Activated CD8-positive, alpha-beta memory T cell treated with anti-CD3 and anti-CD28 coated beads, Interleukin-2, amount 50 U/mL, for 24 hours (primary cell): ENCODE measurements around the gene CCL5.

Experiments
- DNase-seq: peaks from one replicate; pipeline ENCODE4 v3.0.0-alpha.2; 2020; ENCODE audit errors: extremely low read depth

The CCL5 gene

DNA sequence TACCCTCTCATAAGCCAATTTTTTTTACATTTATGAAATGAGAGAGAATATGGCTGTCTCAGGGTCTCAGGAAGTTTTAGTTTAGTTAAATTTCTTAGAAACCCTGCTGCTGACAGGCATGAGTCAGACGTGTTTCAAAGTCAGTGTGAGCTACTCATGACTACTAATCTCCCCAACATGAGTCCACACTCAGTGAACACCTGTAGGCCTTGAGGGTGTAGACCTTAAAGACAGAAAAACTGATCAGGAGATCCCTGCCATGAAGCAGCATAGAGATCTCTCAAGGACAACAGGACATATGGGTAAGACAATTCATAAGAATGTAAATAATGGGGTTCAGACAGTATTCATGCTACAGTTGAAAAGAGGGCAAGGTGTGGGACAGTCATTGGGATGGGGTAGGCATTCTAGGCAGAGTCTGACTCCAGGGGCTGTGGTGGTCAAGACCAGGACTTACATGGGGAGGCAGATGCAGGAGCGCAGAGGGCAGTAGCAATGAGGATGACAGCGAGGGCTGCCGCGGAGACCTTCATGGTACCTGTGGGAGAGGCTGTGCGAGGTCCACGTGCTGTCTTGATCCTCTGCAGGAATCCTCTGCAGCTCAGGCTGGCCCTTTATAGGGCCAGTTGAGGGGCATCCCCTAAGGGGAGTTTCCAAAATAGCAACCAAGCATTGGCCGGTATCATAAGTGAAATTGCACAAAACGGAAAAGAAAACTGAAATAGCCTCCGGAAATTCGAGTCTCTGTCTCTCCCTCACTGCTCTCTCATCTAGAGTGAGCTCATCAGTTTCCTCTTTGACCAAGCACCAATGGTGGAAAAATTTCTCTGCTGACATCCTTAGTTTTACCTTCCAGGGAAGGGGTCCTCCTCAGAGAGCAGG is at the start of gene CCL5:
Gene CCL5, minus strand, starts transcription at position 588 of the 882 bp plus-strand sequence.
- no peak for DNase-seq

DNA sequence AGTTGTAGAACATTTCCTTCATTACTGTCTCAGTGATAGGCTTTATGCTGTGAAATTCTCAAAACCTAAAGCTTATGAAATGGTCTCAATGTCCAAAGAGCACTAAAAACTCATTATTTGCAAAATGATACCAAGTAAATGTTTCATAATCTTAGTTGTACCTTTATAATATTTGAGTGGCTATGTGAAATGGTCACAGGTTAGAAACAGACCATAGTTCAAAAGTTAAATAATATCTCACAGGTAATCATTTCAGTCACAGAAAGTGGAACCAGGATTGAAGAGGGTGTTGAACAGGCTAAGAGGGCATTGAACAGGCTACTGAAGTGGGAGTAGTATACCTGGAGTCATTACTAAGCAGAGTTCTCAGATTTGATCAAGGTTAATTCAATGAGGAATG is 47.6 kb upstream of the CCL5 start:
- DNase-seq, result no peak

DNA sequence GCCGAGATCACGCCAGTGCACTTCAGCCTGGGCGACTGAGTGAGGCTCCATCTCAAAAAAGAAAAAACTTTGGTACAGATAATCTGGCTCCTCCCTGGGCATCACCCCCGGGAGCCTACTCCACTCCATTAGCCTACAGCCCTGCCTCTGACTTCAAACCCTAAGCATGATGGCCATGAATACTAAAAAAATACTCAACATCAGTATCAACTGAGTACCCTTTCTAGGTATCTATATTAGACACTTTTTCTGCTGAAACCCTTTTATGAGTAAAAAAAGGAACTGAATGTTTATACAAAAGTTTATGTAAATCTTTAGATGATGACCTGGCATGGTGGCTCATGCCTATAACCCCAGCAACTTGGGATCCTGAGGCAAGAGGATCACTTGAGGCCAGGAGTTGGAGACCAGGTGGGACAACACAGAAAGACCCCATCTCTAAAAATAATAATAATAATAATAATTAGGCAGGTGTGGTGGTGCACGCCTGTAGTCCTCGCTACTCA is 43.5 kb upstream of the CCL5 start:
- no peak for DNase-seq

DNA sequence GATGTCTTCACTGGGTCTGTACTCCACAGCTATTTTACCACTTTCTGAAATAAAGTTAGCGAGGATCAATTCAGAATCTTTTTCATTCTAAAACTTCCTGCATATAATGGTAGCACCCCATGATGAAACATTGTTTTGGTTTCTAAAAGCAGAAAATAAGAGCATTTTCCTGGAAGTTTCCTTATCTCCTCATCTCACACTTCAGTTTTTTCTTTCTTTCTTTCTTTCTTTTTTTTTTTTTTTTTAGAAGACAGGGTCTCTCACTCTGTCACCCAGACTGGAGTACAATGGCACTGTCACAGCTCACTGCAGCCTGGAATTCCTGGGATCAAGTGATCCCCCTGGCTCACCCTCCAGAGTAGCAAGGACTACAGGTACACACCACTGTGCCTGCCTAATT is 40.1 kb upstream of the CCL5 start:
- no peak for DNase-seq

DNA sequence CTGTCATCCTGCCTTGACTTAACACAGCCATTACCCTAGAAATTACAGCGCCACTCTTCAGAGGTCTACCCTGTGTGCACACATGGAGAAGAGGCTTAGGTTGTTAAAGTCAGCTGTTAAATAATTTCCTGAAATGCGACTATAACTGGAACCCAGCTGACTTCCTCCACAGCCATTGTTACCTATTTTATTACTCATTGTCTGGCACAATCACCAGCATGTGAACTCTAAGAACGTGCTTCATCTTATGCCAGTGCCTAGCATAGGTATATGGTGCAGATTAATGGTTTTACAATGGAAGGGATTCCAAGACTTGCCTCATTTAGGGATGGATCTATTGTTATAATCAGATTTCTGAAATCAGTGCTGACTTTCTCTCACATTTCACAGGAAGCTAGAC is 38.5 kb upstream of the CCL5 start:
- no peak for DNase-seq

DNA sequence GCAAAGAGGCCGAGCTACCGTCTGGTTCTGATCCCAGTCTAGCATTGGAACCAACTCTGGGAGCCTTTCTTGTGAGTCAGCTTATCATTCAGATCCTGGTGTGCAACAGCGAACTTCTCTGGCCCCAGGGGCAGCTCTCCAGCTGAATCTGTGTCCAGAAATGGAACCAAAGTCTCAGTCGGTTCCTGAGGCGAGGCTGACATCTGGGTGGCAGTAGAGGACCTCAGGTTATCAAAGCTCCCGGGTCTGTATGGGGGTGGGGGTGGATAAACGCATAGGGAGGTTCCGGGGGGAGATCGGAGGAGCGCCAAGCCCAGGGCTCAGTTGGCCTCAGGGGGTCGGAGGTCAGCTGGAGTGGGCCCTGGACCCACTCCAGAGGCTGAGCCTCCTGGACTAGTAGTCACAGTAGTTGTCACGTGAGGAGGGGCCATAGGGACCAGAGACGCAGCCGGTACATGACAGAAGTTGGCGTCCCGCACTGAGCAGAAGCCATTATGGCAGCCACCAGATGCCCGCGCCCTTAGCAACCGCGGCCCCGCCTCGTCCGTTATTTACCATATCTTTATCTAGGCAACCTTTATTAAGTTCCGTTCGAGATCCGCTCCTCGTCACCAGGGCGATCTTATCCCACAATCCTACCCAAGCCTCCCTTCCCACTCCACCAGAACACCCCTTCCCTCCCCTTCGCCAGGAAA is 37.5 kb upstream of the CCL5 start:
- DNase-seq, result no peak

DNA sequence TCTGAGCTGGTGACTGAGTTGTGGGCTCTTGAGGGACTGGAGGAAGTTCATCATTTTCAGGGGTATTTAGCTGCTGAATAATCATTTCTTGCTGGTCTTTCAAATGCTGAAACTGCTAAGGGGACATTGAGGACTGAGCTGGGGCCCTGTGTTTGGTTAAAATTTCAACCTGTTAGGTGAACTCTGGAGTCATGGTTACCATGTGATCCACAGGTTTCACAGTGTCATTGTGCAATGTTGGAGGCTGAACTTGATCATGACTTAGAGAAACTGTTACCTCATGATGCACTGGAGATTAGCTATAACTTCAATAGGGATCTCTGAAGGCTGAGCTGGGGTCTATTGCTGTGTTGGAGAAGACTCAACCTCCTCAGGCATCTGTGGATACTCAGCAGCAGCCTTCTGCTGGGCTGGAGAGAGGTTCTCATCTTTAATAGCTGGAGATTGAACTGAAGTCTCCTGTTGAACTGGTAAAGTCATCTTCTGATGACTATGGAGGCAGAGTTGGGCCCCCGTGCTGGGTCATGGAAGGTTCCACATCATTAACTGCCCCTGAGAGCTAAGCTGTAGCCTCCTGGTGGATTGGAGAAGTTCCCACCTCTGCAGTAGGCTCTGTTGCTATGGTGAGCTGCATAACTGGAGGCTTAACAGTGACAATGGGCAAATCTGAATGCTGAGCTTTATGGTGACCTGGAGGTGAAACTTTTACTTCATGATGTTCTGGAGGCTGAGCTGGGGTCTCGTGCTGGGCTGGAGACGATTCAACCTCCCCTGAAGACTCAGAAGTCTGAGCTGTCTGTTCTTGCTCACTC is 35.2 kb upstream of the CCL5 start:
- no peak for DNase-seq

DNA sequence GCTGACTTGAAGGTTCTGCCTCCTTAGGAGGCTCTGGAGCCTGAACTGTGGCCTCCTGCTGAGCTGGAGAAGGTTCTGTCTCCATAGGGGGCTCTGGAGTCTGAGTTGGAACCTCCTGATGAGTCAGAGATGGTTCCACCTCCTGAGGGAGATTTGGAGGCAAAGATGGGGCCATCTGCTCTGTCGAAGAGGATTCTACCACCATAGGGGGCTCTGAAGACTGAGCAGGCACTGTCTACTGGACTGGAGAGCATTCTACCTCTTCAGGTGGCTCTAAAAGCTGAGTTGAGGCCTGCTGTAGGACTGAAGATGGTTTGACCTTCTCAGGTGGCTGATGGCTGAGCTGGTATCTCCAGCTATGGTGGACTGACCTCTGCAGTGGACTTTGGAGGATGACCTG is 34.2 kb upstream of the CCL5 start:
- DNase-seq, result no peak

DNA sequence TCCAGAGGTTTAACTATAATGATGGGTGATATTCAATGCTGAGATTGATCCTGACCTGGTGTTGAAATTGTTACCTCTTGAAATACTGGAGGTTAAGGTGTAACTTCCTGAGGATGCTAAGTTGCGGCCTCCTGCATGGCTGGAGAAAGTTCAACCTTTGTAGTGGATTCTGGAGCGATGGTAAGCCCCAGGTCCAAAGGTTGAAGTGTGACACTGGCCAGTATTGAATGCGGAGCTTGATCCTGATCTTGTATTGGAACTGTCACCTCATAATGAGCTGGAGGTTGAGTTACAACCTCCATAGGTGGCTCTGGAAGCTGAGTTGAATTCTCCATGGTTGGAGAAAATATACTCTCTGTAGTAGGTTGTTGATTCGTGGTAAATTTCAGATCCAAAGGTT is 33.4 kb upstream of the CCL5 start:
- DNase-seq, result no peak

DNA sequence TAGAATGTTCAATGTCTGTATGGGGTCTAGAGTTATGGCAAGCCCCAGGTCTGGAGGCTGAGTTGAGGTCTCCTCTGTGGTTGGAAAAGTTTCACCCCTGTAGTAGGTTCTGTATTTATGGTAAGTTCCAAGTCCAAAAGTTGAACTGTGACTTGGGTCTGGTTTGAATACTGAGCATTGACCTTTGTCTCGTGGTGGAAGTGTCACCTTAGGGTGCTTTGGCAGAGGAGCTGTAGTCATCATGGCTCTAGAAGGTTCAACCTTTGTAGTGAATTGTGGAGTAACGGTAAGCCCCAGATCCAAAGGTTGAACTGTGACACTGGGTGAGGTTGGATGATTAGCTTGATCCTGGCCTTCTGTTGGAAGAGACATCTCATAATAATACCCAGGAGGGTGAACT is 32.8 kb upstream of the CCL5 start:
- DNase-seq, result no peak

DNA sequence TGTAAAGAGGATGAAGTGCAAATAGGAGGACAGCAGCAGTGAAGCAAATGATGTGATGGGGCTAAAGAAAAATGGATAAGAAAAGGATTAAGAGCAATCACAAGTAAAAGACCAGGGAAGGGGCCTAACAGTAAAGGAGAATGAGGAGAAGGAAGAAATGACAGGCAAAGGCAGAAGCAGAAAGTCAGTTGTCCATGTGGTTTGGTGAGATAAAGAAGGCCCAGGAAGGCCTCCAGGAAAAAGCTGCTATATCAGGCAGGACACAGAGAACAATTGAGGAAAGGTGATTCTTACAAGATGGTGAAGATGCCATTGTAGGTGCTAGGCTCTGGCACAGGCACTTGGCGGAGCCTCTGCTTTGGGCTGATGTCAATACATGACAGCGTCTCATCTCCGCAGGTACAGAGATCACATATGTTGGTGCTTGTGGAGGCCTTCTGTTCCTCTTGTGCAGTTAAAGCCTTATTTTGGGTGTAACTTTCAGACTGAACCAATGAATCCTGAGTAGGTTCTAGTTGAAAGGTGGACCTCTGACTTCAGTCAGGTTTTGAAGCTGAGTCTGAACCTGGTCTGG is 32.3 kb upstream of the CCL5 start:
- DNase-seq, result no peak

DNA sequence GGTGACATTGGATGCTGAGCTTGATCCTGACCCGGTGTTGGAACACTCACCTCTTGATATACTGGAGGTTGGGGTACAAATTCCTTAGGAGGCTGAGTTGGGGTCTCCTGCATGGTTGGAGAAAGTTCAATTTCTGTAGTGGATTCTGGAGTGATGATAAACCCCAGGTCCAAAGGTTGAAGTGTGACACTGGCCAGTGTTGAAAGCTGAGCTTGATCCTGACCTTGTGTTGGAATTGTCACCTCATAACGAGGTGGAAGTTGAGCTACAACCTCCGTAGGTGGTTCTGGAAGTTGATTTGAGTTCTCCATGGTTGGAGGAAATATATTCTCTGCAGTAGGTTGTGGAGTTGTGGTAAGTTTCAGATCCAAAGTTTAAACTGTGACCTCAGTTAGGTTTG is 29.2 kb upstream of the CCL5 start:
- DNase-seq, result no peak

DNA sequence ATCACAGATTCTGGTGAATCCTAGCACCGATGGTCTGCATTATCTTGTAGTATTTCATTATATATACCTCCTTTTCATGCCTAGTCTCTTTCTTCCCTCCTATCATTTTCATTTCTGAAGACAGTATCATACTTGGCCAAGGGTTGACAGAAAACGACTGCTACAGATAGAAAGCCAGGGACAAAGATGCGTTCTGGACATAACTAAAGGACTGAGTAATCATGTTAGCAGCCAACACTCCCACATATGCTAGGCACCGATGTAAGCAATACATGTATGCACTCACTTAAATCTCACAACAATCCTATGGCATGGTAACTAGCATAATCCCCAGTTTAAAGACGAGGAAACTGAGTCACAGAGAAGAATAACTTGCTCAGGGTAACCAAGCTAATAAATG is 27.5 kb upstream of the CCL5 start:
- DNase-seq, result no peak

DNA sequence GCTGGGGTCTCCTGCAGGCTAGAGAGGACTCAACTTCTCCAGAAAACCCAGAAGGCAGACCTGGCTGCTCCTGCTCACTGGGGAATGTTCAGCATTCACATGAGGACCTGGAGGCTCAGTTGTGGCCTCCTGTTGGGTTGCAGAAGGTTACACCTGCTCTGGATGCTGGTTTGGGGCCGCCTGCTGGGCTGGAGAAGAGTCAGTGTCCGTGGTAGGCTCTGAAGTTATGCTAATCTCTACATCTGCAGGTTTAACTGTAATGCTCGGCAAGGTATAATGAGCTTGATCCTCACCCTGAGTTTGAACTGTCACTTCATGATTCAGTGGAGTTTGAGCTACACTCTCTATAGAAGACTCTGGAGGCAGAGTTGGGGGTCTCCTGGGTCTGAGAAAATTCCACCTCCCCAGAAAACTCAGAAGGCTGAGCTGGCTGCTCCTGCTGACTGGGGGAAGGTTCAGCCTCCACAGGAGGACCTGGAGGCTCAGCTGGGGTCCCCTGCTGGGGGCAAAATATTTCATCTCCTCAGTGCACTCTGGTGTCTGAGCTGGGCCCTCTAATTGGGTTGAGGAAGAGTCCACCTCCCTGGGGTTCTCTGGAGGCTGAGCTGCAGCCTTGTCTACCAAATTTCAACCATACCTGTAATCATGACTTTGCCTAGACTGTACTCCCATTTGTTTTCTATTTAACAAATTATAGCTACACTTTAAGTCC is 26.9 kb upstream of the CCL5 start:
- DNase-seq, result no peak

DNA sequence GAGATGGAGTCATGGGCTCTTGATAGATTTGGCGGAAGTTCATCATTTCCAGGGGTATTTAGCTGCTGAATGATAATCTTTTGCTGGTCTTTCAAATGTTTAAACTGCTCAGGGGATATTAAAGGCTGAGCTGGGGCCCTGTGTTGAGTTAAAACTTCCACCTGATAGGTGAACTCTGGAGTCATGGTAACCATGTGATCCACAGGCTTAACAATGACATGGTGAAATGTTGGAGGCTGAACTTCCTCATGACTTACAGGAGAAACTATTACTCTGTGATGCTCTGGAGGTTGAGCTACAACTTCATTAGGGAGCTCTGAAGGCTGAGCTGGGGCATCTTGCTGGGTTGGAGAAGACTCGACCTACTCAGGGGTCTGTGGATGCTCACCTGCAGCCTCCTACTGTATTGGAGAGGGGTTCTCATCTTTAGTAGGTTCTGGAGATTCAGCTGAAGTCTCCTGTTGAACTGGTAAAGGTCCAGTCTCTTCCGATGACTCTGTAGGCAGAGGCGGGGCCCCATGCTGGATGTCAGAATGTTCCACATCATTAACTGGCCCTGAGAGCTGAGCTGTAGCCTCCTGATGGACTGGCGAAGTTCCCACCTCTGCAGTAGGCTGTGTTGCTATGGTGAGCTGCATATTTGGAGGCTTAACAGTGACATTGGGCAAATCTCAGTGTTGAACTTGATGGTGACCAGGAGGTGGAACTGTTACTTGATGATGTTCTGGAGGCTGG is 26.2 kb upstream of the CCL5 start:
- DNase-seq, result no peak

DNA sequence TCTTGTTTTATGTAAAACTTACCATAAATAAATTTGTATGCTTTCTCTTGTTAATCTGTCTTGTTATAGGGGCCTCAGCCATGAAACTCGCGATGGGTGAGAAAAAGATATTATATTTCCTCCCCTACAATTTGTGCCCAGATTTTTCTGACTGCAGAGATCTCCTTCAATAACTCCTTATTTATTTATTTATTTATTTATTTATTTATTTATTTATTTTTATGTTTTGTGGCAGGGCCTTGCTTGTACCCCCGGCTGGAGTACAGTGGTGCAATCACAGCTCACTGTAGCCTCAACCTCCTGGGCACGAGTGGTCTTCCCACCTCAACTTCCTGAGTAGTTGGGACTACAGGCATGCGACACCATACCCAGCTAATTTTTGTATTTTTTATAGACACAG is 23.3 kb upstream of the CCL5 start:
- DNase-seq, result no peak

DNA sequence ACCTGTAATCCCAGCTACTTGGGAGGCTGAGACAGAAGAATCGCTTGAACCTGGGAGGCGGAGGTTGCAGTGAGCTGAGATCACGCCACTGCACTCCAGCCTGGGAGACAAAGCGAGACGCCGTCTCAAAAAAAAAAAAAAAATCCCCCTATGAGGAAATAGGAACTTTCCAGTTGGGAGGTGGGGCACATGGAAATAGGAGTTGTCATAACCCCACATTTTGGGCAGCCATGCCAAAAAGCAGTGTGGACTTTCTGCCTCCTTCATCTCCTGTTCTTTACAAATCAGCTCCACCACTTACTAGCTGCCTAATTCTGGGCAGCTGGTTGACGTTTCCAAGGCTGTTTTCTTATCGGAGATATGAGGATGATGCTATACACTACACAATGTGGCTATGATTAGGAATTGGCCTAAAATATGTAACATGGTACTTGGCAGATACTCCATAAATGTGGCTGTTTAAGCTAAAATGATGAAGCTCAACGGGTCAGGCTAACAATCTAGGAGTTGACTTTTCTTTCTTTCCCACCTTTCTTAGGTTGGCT is 21.5 kb upstream of the CCL5 start:
- DNase-seq, result no peak

DNA sequence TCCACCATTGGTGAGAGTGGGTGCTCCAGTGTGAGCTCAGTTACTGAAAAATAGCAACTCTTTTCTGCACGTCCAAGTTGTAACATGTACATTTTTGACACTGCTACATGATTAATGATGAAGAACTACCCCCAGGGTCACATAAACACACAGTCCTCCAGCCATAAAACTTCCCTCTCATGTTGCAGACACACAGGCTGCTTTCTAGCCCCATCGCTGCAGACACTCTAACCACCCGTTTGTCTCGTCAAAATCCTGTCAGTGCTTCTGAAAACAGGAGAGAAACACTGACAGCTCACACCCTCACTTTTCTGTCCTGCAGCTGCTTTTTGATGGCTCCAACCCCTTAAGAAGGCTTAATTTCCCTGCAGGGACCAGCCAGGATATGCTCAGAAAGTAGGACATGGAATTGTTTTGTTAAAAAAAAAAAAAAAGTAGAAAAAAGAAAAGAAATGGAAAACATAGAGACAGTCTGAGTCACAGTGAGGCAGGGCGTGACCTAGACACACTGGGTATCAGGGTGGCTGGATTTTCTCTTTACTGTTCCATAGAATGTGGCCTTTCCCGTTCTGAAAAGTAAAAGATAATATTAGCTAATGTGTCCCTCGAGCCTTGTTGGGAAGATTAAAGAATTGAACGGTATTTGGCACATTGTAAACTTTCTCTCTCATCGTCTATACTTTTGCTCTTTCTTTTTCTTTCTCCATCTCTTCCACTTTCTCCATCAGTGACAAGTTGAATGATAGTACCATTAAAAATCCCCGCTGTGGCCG is 20.7 kb upstream of the CCL5 start:
- no peak for DNase-seq

DNA sequence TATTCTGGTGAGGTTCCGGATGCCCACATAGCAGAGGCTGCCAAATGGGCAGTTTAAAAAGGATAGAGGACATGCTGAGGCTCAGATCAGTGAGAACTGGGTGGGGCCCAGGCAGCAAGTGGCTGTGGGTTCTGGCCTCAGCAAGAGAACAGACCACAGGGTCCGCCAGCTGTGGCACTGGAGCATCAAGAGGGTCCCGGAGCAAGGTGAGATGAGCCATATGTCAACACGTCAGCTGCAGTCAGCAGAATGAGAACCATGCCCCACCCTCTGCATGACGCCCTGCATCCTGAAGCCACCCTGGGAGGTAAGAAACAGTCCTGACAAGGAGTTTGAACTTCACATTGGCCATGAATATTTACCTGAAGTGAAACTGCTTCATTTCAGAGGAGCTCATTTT is 20.1 kb upstream of the CCL5 start:
- DNase-seq, result no peak
